A673 (cell line): ENCODE data around the gene SLC39A8.

Experiments
- EZH2 ChIP-seq: fragments of 200-600 bp; sonication (generic); IDR thresholded peaks from 2 replicates; pipeline ENCODE4 v1.6.1; 2017; ENCODE audit warnings: borderline replicate concordance, low read depth, mild to moderate bottlenecking, mixed read lengths, antibody characterized with exemption, low read length; ENCODE audit not compliant: poor library complexity, severe bottlenecking
- TF ChIP-seq, protein P1 (sequence below): fragments of 300-800, 200-600 bp; sonication (generic); conservative IDR thresholded peaks from 2 replicates; pipeline ENCODE4 v1.5.1; 2017; ENCODE audit warnings: low read depth, mild to moderate bottlenecking, antibody characterized with exemption, low read length, moderate library complexity, mixed read lengths

GRCh38 chr4:102343964-102344519, 1.2 kb downstream of the SLC39A8 start:
- TF ChIP-seq, protein P1, sequence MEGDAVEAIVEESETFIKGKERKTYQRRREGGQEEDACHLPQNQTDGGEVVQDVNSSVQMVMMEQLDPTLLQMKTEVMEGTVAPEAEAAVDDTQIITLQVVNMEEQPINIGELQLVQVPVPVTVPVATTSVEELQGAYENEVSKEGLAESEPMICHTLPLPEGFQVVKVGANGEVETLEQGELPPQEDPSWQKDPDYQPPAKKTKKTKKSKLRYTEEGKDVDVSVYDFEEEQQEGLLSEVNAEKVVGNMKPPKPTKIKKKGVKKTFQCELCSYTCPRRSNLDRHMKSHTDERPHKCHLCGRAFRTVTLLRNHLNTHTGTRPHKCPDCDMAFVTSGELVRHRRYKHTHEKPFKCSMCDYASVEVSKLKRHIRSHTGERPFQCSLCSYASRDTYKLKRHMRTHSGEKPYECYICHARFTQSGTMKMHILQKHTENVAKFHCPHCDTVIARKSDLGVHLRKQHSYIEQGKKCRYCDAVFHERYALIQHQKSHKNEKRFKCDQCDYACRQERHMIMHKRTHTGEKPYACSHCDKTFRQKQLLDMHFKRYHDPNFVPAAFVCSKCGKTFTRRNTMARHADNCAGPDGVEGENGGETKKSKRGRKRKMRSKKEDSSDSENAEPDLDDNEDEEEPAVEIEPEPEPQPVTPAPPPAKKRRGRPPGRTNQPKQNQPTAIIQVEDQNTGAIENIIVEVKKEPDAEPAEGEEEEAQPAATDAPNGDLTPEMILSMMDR, result no peak
- no peak for TF ChIP-seq EZH2
